Measurements from ENCODE around the gene RRP15.

RRP15 gene

GRCh38 chr1:218339267-218339831 is 54.3 kb downstream of the RRP15 start:
- DNase-seq (ENCODE audit: low read depth in 2 of 2): no peak

- no peak for DNase-seq (ENCODE audit: low read depth in 2 of 2)
Observed at GRCh38 chr1:218341325-218341724, 56.2 kb downstream of the RRP15 start.

- DNase-seq (ENCODE audit: low read depth in 2 of 2): no peak
Observed at GRCh38 chr1:218342091-218342490, 57.0 kb downstream of the RRP15 start.

- DNase-seq (ENCODE audit: low read depth in 2 of 2): peak in 1 of 2 donors; percentile 7
Observed at GRCh38 chr1:218344814-218345672, 60.0 kb downstream of the RRP15 start, which contains the start of gene TGFB2. TGFB2 (plus strand) TSS chr1:218345336; CDS start chr1:218346702, 1,366 bp downstream.

- peak in 1 of 2 donors; percentile 18 for DNase-seq (ENCODE audit: low read depth in 2 of 2)
Observed at GRCh38 chr1:218345673-218346390, 60.7 kb downstream of the RRP15 start.

- DNase-seq (ENCODE audit: low read depth in 2 of 2): no peak
Observed at GRCh38 chr1:218346391-218347204, 61.5 kb downstream of the RRP15 start.

GRCh38 chr1:218347336-218347722 is 62.2 kb downstream of the RRP15 start:
- DNase-seq (ENCODE audit: low read depth in 2 of 2): no peak

- DNase-seq (ENCODE audit: low read depth in 2 of 2): no peak
Observed at GRCh38 chr1:218347723-218348627, 62.9 kb downstream of the RRP15 start.

- no peak for DNase-seq (ENCODE audit: low read depth in 2 of 2)
Observed at GRCh38 chr1:218348628-218349071, 63.6 kb downstream of the RRP15 start.

GRCh38 chr1:218349348-218350034 is 64.4 kb downstream of the RRP15 start:
- DNase-seq (ENCODE audit: low read depth in 2 of 2): no peak

GRCh38 chr1:218350035-218350525 is 65.0 kb downstream of the RRP15 start:
- no peak for DNase-seq (ENCODE audit: low read depth in 2 of 2)

GRCh38 chr1:218350801-218351266 is 65.7 kb downstream of the RRP15 start:
- no peak for DNase-seq (ENCODE audit: low read depth in 2 of 2)

- peak; percentile 4 to 12 for DNase-seq (ENCODE audit: low read depth in 2 of 2)
Observed at GRCh38 chr1:218351391-218352074, 66.4 kb downstream of the RRP15 start.

GRCh38 chr1:218352075-218352438 is 67.0 kb downstream of the RRP15 start:
- no peak for DNase-seq (ENCODE audit: low read depth in 2 of 2)

GRCh38 chr1:218353656-218354055 is 68.6 kb downstream of the RRP15 start:
- no peak for DNase-seq (ENCODE audit: low read depth in 2 of 2)

GRCh38 chr1:218355278-218355677 is 70.2 kb downstream of the RRP15 start:
- no peak for DNase-seq (ENCODE audit: low read depth in 2 of 2)

- no peak for DNase-seq (ENCODE audit: low read depth in 2 of 2)
Observed at GRCh38 chr1:218357211-218357892, 72.3 kb downstream of the RRP15 start.

GRCh38 chr1:218357893-218358232 is 72.8 kb downstream of the RRP15 start:
- no peak for DNase-seq (ENCODE audit: low read depth in 2 of 2)
